Peyer's patch (tissue), 4 donors: ENCODE results near the gene OXTR.

Source experiments
- POLR2A ChIP-seq, 2 donors: fragments of 450-650 bp; IDR thresholded peaks; one replicate each; pipeline ENCODE4 v1.5.1; 2017; ENCODE audit warnings: antibody characterized with exemption in 2 of 2, mild to moderate bottlenecking in 2 of 2, moderate library complexity in 2 of 2
- TF ChIP-seq, protein P1 (sequence below), 6 experiments: fragments of 450-650 bp in 4 of 6; fragments of 200-600 bp in 2 of 6; sonication (generic) in 1 of 6; IDR thresholded peaks; one replicate each; pipeline ENCODE4 v1.5.1; 2017 to 2019; ENCODE audit warnings: antibody characterized with exemption in 6 of 6, mild to moderate bottlenecking in 3 of 6, moderate library complexity in 1 of 6

DNA sequence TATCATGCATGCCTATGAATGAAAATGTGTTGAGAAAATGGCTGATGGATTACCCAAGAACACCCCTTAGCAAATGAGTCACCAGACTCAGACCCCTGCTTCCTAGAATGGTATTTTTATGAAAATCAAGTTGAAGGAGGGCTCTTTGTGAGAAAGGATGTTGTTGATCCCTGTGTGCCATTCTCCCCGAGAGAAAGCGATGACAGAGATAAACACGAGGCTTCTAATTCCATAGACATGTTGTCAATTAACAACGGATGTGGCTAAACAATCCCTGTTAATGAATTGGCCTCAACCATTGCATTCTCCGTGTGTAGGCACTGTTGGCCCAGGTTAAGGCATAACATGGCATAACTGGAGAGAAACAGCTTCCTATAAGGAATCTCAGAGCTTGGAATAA is 5.8 kb upstream of the OXTR start:
- TF ChIP-seq, protein P1, sequence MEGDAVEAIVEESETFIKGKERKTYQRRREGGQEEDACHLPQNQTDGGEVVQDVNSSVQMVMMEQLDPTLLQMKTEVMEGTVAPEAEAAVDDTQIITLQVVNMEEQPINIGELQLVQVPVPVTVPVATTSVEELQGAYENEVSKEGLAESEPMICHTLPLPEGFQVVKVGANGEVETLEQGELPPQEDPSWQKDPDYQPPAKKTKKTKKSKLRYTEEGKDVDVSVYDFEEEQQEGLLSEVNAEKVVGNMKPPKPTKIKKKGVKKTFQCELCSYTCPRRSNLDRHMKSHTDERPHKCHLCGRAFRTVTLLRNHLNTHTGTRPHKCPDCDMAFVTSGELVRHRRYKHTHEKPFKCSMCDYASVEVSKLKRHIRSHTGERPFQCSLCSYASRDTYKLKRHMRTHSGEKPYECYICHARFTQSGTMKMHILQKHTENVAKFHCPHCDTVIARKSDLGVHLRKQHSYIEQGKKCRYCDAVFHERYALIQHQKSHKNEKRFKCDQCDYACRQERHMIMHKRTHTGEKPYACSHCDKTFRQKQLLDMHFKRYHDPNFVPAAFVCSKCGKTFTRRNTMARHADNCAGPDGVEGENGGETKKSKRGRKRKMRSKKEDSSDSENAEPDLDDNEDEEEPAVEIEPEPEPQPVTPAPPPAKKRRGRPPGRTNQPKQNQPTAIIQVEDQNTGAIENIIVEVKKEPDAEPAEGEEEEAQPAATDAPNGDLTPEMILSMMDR (IDR thresholded peaks at IDR 0.05), result no peak
- TF ChIP-seq POLR2A (IDR thresholded peaks at IDR 0.05), result no peak
